ENCODE measurements around the gene SOX6.

Gene SOX6

DNA sequence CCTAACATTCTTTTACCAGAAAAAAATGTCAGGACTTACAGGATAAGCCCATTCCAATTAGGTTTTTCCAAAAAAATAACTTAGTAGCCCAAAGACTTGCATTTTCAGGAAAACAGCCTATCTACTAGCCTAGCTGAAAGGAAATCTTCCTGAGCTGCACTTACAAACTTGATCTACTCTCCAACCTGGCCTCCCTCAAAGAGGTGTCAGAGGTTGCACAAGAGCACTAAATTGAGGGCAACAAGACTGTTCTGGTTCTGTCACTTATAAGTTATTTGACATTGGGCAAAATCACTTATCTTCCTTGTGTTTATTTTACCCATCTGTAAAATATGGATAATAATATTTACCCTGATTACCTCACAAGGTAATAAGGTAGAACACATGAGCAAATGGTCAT, 7.9 kb upstream of the SOX6 start:
- no peak for DNase-seq

DNA sequence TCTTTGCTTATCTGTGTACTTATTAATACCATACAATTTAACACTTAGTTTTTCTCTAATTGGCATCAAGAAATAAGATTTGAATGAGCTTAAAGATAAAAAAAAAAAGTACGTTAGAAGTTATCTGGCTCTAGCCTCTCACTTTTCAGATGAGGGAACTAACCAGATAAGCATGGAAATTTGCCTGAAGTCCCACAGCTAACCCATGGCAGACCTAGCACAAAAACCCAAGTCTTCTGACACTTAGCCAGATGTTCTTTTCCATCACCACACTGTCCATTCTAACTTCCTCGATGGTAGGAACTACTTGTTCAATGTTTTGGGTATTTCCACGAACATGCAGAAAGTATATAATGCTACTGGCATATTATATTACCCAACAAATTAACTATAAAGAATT, 7.4 kb upstream of the SOX6 start:
- no peak for DNase-seq

DNA sequence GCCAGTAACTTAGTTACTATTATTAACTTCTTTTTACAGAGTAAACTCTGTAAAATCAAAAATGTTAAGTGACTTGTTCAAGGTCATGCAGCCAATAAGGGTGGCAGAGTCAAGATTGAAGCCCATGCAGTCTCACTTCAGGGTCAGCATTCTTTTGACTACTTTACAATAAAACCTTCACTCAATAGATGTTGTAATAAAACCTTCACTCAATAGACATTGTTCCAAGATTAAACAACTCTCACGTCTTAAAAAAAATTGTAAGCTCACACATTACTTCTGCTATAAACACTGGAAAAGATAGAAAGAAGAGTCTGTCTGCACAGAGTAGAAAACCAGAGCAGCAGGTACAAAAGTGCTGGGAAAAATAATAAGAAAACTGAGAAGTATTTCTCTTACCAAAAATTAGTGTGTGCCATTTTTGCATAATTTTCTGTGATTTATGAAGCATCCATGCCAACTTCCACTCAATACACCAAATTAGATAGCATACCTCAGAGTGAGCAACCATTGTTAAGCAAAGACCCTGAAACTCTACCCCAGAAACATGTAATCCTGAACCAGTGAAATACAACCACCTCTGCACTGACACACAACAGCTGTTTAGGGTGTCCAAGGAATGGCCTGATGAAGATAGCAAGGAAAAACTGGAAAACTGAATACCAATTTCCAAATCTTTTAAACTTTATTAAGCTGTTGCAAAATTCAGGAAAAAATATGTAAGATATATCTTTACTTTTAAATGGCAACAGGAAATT, 4.9 kb upstream of the SOX6 start:
- DNase-seq = no peak

DNA sequence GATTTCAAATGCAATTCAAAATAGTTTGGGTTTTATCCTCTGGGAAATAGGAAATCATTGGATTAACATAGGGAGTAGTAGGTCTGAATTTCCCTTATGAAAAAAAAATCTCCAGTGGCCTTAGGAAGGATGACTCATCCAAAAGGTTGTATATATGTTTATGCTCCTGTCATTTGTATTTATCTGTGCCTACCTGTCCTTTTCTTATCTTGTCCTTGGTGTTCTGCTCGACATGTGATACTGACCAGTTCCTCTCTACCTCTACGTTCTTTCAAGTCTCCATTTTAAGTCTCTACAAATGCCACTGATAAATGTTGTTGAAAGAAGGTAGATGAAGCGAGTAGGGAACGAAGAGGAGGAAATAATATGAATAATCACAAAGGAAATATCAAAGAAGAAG, 3.0 kb upstream of the SOX6 start:
- DNase-seq = no peak

DNA sequence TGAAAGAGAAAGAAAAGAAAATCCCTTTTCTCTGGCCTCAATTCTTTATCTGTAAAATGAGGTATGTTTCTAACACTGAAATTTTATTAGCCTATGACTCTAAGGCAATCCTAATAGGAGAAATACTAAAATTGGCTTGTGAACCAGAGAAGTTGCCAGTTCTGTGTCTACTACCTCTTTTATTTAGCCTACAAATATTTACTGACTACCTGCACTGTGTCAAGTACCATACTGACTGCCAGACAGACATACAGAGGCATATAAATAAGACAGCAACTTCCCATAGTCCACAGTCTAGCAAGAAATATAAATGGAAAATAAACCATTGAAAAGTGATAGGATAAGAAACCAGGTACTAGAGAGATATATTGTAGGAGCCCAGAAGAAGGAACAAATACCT, 2.4 kb upstream of the SOX6 start:
- no peak for DNase-seq

DNA sequence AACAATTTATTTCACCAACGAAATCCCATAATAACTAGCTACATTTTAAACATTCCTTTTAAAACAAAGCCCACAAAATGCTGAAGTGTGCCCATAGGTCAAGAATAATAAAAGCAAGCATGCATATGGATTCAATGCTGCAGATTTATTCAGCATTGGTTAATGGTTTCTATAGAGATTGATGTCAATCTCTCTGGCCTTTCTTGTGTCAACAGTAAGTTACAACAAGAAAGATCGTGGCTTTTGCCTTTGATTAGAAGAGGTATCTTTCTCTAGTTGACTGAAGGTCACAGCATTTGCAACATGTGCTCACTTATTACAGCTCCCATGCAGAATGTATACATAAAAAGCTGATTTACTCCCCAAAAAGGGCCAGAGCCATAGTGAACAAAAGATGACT, 1.4 kb upstream of the SOX6 start:
- no peak for DNase-seq

DNA sequence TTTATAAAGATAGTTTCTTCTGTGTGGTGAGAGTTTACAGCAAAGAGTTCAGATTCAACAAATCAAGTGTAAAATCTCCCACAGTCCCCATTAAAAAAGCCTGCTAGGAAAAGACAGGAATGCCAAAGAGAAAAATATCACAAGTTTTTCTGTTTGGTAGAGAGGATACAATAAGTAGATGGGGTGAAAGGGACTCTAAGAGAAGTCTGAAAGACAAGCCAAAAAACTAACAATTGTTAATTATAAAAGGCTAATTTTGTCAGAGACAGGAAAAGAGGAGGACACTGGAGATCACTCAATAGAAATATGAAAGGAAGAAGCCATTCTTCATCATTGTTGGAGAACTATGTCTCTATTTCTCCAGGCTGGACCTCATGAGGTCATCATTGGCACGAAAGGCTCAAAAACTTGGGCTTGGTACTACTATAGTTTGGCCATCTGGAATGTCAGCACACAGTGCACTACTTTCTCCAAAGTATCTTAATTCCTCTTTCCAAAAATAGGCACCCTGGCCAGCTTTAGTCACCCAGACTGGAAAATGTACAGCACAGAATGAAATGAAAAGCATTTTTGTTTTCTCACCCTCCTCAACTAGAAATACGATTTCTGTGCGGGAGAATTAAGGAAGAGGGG, 531 bp upstream of the SOX6 start:
- DNase-seq = no peak

DNA sequence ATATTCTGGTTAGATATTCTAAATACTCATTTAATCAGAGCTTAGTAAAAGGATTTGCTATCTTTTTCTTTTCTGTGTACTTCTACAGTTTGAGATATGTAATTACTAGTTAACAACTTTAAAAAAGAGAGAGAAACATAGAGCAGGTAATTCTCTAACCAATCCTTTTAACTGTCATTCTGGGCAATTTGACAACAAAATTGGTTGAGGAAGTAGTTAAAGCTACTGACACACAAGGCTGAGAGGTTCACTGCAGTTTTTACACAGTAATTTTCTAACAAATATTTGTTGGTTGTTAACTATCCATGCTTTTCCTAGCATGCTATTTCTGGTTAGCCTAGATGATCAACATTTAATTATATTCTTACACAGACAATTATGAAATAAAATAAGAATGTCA, 3.6 kb downstream of the SOX6 start:
- DNase-seq = no peak

DNA sequence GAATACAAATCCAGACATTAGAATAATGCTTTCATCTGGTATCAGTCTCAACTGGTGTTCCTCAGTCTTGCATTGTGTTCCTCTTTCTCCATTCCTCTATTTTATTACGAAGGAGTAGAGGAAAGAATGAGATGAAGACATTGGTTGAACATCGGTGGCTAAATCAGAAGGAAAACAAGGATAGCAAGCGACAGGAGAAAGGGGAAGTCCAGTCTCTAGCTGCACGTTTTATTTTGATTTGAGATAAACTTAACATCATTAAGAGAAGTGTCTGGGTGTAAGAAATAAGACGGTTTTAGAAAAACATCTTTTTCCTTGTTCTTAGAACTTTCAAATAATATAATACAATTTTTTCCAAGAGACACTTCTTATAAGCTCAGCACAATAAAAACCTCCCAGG, 6.2 kb downstream of the SOX6 start:
- DNase-seq = no peak

DNA sequence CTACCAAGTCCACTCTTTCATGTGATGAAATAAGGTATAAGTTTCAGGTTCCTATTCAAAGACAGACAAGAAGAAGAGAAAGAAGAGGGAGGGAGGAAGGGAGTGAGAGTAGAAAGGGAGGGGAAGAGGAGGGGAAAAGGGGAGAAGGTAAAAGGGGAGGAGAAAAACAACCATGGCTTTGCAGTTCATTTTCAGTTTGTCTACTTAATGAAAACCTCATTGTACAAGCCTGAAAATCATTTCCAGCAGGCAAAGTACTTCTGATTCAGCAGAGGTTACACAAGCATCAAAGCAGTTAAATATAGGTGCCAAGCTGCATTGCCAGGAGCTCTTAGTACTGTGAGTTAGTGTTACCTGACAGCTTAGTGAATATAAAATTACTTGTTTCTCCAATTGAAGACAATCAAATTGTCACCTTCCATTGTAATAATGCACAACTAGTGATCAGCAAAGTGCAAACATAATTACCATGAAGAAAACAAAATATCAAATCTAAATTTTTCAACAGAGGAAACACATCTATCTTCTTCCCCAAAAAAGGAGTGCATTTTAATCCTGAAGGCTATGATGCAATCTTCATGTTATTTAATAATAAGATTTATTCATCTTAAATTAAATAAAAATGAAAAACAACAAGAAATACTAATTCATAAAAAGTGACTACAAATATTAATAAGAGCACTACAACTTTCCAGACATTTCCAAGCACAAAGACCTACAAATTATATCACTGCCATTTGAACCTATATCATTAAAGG, 8.2 kb downstream of the SOX6 start:
- DNase-seq = no peak

DNA sequence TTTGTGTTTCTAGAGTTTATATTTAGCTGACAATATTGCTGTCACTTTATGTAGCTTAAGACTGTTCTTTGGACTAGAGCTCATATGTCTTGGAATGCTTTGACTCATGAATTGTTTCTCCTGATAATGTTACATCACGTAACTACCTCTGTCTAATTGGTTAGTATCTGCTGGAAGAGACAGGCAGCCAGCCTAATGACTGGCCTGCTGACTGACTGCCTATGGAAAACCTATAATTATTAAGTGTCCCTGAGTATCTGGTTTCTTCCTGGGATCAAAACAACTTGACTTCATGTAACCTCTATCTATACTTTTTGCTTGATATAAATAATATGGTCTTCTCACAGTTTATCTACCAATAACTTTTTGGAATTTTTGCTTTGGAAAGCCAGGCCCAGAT, 9.4 kb downstream of the SOX6 start:
- DNase-seq = no peak

DNA sequence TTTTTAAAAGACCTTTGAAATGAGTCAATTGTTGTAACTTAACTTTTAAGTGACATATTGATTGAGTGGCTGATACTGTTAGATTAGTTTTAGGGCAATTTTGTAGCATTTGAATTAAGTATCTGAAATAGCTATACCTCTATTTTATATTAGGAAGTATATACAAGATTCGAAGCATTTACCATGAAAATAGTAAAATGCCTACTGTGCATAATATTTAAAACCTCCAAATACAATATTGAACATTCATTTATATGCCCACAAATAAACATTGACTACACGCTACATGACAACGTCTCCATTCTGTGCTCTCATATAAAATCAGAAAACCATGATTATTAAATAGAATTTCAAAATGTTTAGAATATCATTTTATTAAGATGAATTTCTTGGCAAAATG, 14.5 kb downstream of the SOX6 start:
- DNase-seq = no peak

DNA sequence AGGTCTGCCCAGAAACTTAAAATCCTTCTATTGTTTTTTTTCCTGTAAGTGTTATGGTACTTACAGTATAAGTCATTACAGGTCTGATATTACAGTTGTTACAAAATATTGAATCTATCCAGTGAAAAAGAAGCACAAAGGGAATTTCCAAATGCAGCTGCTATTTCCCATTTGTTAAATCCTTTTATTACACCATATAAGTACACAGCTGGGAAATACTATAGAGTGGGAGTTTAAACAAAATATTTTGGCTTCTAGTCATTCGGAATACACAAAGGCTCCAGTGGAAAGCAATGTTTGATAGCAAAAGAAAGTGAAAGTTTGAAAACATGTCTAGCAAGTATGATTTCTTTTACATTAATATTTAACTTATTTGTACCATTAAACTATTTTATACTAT, 18.0 kb downstream of the SOX6 start:
- no peak for DNase-seq

DNA sequence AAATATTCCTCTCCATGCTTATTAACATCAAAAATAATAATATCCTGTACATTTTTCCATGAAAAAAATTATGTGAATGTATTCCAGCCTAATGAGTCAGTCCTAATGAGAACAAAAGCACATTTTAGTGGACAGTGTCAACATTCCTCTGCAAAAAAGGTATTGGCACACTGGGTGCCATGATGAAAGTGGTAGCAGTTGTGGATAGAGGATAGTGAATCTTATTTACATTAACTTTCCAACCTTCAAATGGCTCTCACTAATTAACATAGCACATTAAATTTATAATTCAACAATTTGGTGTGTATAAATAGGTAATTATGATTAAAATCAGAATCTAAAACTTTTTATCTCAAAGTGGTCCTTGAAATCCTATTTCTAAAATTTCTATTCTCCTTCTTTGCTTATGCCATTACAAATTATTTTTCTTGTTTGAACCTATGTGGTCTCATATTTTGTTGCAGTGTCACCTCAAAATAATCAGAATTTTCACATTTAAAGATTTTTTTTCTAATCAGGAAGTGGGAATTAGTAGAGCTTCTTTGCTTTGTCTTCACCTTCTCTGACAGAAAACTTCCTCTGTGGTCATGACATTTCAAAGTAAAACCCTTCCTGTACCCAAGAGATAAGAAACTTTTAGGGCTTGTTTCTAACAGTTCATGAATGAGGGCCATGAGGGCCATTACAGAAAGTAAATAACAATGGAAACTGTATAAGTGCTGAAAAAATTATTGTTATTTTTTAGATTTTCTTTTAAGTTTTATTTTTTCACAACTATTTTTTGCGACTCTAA, 18.7 kb downstream of the SOX6 start:
- no peak for DNase-seq

DNA sequence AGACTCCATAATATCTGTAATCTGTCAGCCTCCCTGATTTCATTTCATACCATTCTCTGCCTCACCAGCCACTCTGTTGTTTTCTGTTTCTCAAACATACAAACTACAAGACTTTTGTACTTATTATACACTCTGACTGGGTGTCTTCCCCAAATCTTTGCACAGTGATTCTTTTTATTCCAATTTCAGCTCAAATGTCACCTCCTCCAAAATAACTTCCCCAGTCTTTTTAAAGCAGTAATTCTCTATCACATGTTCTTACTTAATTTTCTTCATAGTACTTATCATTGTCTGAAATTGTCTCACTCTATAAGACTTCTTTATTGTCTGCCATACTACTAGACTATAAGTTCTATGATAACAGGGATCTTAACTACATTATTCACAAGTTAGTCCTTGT, 19.6 kb downstream of the SOX6 start:
- no peak for DNase-seq

DNA sequence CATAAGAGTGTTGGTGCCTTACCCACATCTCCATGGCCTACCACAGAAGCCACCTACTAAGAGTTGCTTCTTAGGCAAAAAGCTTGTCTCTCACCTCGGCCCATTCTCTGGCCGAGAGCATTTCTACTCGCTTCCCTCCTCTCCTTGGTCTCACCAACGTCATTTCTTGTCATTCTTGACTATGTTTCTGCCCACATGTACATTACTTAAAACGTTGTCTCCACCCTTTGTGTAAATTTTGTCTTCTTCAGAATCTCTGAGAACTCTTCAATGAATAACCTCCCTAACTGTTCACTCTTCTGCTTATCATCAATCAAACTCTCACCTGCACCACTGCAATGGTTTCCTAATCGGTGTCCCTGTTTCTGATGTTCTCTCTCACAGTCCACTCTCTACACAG, 20.1 kb downstream of the SOX6 start:
- no peak for DNase-seq

DNA sequence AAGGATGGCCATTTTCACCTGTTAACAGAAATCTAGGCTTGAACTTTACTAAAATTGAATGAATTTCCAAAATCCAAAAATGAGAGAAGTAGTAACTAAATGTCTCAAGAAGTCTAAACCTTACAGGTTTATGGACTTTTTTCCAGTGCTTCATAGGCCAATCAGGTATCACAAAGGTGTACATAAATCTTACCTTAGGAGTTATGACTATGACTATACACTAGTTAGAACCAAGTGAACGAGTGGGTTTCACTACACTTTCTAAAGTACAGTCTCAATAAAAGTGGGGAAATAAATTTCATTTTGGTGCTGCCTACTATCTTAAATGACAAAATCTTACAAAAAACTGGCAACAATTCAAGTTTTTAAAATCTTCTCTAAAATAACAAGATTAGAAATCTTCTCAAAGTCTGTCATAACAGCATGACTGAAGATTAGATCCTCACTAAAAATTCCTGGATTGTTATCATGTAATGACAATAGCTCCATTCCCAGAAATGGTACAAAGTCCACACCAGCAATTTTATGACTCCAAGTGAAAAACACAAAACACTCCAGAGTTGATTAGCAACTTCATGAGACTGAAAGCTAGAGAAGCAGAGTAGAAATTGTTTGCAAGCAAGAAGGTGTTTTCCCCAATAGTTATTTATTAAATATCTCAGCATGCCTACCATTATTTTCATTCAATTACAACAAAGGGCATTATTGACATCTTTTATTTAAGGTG, 20.9 kb downstream of the SOX6 start:
- no peak for DNase-seq

DNA sequence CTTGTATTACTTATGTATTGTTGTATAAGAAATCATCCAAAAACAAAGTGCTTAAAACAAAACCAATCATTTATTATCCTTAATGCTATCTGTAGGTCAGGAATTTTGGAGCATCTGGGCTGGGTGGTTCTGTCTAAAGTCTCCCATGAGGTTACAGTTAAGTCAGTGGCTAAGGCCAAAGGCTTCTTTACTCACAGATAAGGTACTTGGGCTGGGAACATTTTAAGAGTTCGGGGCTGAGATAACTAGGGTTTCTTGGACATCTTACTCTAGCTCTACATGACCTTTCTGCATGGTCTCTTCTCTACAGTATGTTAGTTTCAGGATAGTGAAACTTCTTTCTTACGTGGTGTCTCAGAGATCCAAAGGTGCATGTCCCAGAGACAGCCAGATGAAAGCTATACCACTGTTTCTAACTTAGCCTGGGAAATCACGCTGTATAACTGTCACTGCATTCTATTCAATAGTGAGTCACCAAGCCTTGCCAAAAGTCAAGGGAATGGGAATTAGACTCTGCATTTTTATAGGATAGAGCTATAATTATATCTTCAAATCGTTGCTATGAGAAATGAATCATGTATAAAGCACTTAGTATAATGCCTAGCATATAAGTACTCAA, 29.6 kb downstream of the SOX6 start:
- no peak for DNase-seq

DNA sequence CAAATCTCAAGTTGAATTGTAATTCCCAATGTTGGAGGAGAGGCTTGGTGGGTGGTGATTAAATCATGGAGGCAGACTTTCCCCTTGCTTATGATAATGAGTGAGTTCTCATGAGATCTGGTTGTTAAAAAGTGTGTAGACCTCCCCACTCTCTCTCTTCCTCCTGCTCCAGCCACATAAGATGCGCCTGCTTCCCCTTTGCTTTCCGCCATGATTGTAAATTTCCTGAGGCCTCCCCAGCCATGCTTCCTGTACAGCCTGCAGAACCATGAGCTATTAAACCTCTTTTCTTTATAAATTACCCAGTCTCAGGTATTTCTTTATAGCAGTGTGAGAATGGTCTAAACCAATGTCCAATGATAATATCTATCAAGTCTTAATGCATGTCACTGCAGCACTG, 34.2 kb downstream of the SOX6 start:
- no peak for DNase-seq

DNA sequence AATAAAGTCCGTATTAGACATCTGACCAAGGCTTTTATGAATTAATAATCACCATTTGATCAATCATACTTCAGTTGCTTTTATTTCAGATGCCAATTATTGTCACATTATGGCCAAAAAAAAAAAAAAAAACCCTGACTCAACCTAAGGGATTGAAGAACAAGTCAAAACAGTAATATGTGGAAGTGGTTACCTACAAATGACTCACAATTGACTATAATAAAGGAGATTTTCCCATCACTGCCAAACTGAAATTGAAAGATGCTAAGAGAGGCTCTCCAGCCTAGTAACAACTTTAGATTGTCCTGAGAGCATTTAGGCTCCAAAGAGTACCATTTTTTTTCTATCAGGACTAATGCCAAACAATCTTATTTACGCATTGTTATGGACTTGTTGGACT, 35.2 kb downstream of the SOX6 start:
- DNase-seq = no peak

DNA sequence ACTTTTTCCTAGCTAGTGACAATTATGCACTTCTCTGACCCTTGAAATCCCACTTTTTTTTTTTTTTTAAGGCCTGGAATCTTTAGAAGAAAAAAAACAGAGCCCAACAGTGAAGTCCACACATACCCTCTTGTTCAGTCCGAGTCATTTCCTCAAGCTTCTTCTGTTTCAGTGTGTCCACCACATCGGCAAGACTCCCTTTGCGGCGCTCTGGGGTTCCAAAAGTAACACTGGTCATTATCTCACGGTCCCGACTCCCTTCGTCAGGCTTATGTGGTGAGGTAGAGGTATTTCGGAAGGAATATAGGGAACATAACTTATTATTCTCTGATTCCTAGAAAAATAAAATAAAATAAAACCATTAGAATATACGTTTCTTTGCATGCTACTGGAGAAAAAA, 38.0 kb downstream of the SOX6 start:
- DNase-seq = no peak

DNA sequence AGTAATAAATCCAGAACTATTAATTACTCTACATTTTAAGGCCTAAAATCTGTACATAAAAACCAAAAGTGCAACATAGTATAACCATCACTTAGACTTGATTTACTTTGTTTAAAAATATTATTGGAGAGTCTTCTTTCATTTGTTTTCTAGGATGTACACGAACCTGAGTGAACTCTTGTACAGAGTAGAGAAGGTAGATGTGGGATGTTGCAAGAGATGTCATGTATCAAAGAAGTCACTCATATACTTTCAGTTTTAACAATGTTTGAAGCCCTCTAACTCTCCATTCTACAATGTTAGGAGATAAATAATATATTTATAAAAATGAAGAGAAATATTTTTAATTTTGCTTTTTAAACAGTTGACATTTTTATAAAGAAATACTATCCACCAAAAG, 38.6 kb downstream of the SOX6 start:
- no peak for DNase-seq
